Uterus (tissue), 2 donors: ENCODE data around the gene KMT5B.

Experiments used
- POLR2A ChIP-seq, 2 donors: fragments of 450-650 bp; IDR thresholded peaks; one replicate each; pipeline ENCODE4 v1.6.1; 2016; ENCODE audit warnings: antibody characterized with exemption in 2 of 2, mild to moderate bottlenecking in 1 of 2, moderate library complexity in 1 of 2
- TF ChIP-seq, protein P1 (sequence below), 4 experiments: fragments of 200-600 bp in 2 of 4; fragments of 450-650 bp in 2 of 4; sonication (generic) in 2 of 4; IDR thresholded peaks; one replicate each; pipeline ENCODE4 v1.5.1; 2016 to 2019; ENCODE audit warnings: antibody characterized with exemption in 4 of 4, mild to moderate bottlenecking in 2 of 4, moderate library complexity in 1 of 4

GRCh38 chr11:68179847-68180246 lies 33.2 kb downstream of the KMT5B start:
- no peak for TF ChIP-seq POLR2A (IDR thresholded peaks at IDR 0.05)
- TF ChIP-seq, protein P1, sequence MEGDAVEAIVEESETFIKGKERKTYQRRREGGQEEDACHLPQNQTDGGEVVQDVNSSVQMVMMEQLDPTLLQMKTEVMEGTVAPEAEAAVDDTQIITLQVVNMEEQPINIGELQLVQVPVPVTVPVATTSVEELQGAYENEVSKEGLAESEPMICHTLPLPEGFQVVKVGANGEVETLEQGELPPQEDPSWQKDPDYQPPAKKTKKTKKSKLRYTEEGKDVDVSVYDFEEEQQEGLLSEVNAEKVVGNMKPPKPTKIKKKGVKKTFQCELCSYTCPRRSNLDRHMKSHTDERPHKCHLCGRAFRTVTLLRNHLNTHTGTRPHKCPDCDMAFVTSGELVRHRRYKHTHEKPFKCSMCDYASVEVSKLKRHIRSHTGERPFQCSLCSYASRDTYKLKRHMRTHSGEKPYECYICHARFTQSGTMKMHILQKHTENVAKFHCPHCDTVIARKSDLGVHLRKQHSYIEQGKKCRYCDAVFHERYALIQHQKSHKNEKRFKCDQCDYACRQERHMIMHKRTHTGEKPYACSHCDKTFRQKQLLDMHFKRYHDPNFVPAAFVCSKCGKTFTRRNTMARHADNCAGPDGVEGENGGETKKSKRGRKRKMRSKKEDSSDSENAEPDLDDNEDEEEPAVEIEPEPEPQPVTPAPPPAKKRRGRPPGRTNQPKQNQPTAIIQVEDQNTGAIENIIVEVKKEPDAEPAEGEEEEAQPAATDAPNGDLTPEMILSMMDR (IDR thresholded peaks at IDR 0.05) = no peak
